Smooth muscle cell of the umbilical artery (primary cell): ENCODE measurements around the gene STX8. TPM values are rescaled to one million over a fixed set of nuclear protein-coding genes. Genes with fewer than 3 reads are reported as not detected.

Experiments used
- total RNA-seq: library from RNA; depleted of rRNA; stranded (reverse); fragments of >200 nt; gene quantifications from 2 replicates; pipeline ENCODE4 v1.2.3, GENCODE V29; 2014

STX8 gene
- 67.0 and 75.7 TPM in 2 replicates for total RNA-seq

GRCh38 chr17:9575381-9576101 lies at the start of gene STX8:
STX8 (minus strand) TSS chr17:9575820; CDS start chr17:9575808, 12 bp downstream.

GRCh38 chr17:9576521-9577372 lies 1.1 kb upstream of the STX8 start, which contains the start of gene CFAP52:
CFAP52 (plus strand) TSS chr17:9576642; CDS start chr17:9576696, 54 bp downstream.

Other genes starting within 250 kb of the STX8 start
- not detected in 2 replicates for gene CFAP52, start 822 bp upstream of the STX8 start, total RNA-seq
- under 0.01 TPM in 1 of 2 replicates, not detected in the other for gene USP43, start 69.7 kb upstream of the STX8 start, total RNA-seq
- gene DHRS7C, start 215.8 kb upstream of the STX8 start, total RNA-seq: not detected in 2 replicates
- not detected in 2 replicates for gene GSG1L2, start 246.3 kb upstream of the STX8 start, total RNA-seq